Stimulated activated naive B cell treated with anti-CD40 and anti-IgM and Interleukin-4, amounts not matched to agents 10 μg/mL and 1 μg/mL and 100 μg/mL, for 72 hours (primary cell): Measurements from ENCODE around the gene XXYLT1.
"Not testable (repeated sequence)": the region's sequence is repeated elsewhere in the genome, so short reads cannot be mapped to it uniquely, and the experiment has no call there.

Experiments
- ATAC-seq, 2 donors: fragments of 150-1000 bp; cut with Tn5 transposase; replicated peaks; 2 replicates each; pipeline ENCODE4 v1.10.0; 2021; ENCODE audit warnings: moderate library complexity in 1 of 2
- DNase-seq: peaks from one replicate; pipeline ENCODE4 v3.0.0; 2021
- H3K27ac Mint-ChIP-seq: one replicate; pipeline ENCODE4 v1.8.0; 2022; ENCODE audit warnings: mild to moderate bottlenecking, mixed read lengths
- H3K27me3 Mint-ChIP-seq, 2 donors: one replicate each; pipeline ENCODE4 v1.8.0; 2022; ENCODE audit warnings: mixed read lengths in 2 of 2
- H3K36me3 Mint-ChIP-seq, 2 donors: one replicate each; pipeline ENCODE4 v1.8.0; 2022; ENCODE audit warnings: mixed read lengths in 2 of 2, mild to moderate bottlenecking in 1 of 2
- H3K4me1 Mint-ChIP-seq, 2 donors: one replicate each; pipeline ENCODE4 v1.8.0; 2022; ENCODE audit warnings: mixed read lengths in 2 of 2, mild to moderate bottlenecking in 1 of 2
- H3K4me3 Mint-ChIP-seq, 2 donors: one replicate each; pipeline ENCODE4 v1.8.0; 2022; ENCODE audit warnings: mild to moderate bottlenecking in 2 of 2, mixed read lengths in 2 of 2, moderate library complexity in 1 of 2
- H3K9me3 Mint-ChIP-seq, 2 donors: one replicate each; pipeline ENCODE4 v1.8.0; 2022; ENCODE audit warnings: mixed read lengths in 2 of 2, mild to moderate bottlenecking in 1 of 2

XXYLT1 gene

DNA sequence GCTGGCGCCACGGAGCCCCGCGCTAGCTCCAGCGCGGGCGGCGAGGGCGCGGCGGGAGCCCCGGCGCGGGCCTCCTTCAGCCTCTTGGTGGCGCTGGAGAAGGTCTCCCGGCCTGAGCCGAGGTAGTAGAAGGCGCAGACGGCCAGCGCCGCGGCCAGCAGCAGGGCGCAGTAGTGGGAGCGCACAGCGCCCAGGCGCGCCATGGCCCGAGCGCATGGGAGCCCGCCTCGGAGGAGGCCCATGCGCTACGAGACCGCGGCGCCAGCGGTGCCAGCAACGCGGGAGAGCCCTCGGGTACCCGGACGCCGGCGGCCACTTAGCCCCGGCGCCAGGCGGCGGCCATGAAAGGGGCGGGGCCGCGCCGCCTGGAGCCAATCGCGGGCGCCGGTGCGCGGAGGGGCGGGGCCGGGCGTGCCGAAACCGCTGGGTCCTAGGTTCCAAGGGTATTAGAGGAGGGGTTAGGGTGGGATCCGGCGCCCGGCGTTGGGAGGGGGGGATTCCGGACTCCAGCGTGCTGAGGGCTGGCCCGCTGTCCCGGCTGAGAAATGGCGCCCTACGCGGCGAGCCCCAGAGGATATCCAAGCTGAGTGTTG, at the start of gene XXYLT1:
Gene XXYLT1 (minus strand): TSS at position 343 of the 593 bp plus-strand sequence. CDS start 101 bp downstream, at position 242.
- ATAC-seq = peak; percentile 86 to 89
- Mint-ChIP-seq H3K27me3 (no peaks in the 10 kb centered on the region), H3K4me3 (peak within 1 kb of the TSS; percentile 89 to 91), H3K4me1 (peaks cover 16 to 27% of the 10 kb centered on the region in 2 donors), H3K9me3 (no peaks in the 10 kb centered on the region), H3K36me3 (peaks cover 10 to 13% of the 10 kb centered on the region in 2 donors), H3K27ac (peak within 1 kb of the TSS; percentile 93)
- DNase-seq = peak; percentile 85

GRCh38 chr3:195319060-195319459, 48.1 kb upstream of the XXYLT1 start:
- DNase-seq (no peak), ATAC-seq (no peak)
- H3K27me3 Mint-ChIP-seq = no peaks in the 10 kb centered on the region
- peaks cover 35 to 49% of the 10 kb centered on the region in 2 donors for H3K36me3 Mint-ChIP-seq
- no peaks in the 10 kb centered on the region for H3K4me1 Mint-ChIP-seq
- H3K9me3 Mint-ChIP-seq = peaks cover 6 to 11% of the 10 kb centered on the region in 2 donors
- no peak overlapping the region for H3K4me3 Mint-ChIP-seq
- no peak overlapping the region for H3K27ac Mint-ChIP-seq

GRCh38 chr3:195312714-195313113, 41.8 kb upstream of the XXYLT1 start:
- Mint-ChIP-seq H3K27me3 (no peaks in the 10 kb centered on the region), H3K9me3 (no peaks in the 10 kb centered on the region), H3K36me3 (no peaks in the 10 kb centered on the region), H3K4me3 (no peak overlapping the region), H3K27ac (no peak overlapping the region), H3K4me1 (no peaks in the 10 kb centered on the region)
- no peak for DNase-seq
- ATAC-seq = no peak

- DNase-seq (no peak), ATAC-seq (no peak)
- Mint-ChIP-seq H3K9me3 (no peaks in the 10 kb centered on the region), H3K27ac (no peak overlapping the region), H3K27me3 (no peaks in the 10 kb centered on the region), H3K4me1 (no peaks in the 10 kb centered on the region), H3K36me3 (peaks cover 10 to 16% of the 10 kb centered on the region in 2 donors), H3K4me3 (no peak overlapping the region)
These were observed 36.8 kb upstream of the XXYLT1 start for GRCh38 chr3:195307711-195308110.

GRCh38 chr3:195306369-195306768, 35.4 kb upstream of the XXYLT1 start:
- ATAC-seq (no peak), DNase-seq (no peak)
- no peaks in the 10 kb centered on the region for H3K4me1 Mint-ChIP-seq
- no peaks in the 10 kb centered on the region for H3K27me3 Mint-ChIP-seq
- peaks cover 10 to 21% of the 10 kb centered on the region in 2 donors for H3K36me3 Mint-ChIP-seq
- no peak overlapping the region for H3K4me3 Mint-ChIP-seq
- no peak overlapping the region for H3K27ac Mint-ChIP-seq
- H3K9me3 Mint-ChIP-seq = no peaks in the 10 kb centered on the region

DNA sequence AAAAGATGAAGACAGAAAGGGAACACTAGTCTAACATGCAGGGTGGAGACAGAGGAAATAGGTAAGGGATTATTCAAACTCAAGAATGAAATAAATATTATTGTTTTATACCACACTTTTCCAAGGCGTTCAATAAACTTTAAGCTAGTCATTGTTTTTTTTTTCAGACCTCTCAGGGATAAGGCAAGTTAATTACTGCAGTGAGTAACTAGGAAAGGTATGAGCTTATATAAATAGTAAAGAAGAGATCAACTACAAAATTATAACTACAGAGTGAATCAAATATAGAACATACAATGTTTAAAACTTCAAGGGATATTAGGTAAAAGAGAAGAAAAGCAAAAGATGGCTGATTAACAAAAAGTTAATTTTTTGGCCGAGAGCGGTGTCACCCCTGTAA, 31.5 kb upstream of the XXYLT1 start:
- H3K4me1 Mint-ChIP-seq = peaks cover 4 to 6% of the 10 kb centered on the region in 2 donors
- H3K27me3 Mint-ChIP-seq = no peaks in the 10 kb centered on the region
- no peak overlapping the region for H3K4me3 Mint-ChIP-seq
- DNase-seq (no peak), ATAC-seq (no peak)
- peaks cover 18 to 42% of the 10 kb centered on the region in 2 donors for H3K36me3 Mint-ChIP-seq
- H3K27ac Mint-ChIP-seq = no peak overlapping the region
- H3K9me3 Mint-ChIP-seq = no peaks in the 10 kb centered on the region

- DNase-seq (no peak), ATAC-seq (no peak)
- peaks cover 4 to 7% of the 10 kb centered on the region in 2 donors for H3K4me1 Mint-ChIP-seq
- H3K9me3 Mint-ChIP-seq = no peaks in the 10 kb centered on the region
- no peak overlapping the region for H3K4me3 Mint-ChIP-seq
- H3K27me3 Mint-ChIP-seq = no peaks in the 10 kb centered on the region
- peaks cover 20 to 40% of the 10 kb centered on the region in 2 donors for H3K36me3 Mint-ChIP-seq
- no peak overlapping the region for H3K27ac Mint-ChIP-seq
These were observed 26.5 kb upstream of the XXYLT1 start for GRCh38 chr3:195297446-195297845.

- no peak overlapping the region for H3K4me3 Mint-ChIP-seq
- H3K27ac Mint-ChIP-seq = no peak overlapping the region
- ATAC-seq (no peak), DNase-seq (no peak)
- H3K4me1 Mint-ChIP-seq = peaks cover 4 to 7% of the 10 kb centered on the region in 2 donors
- peaks cover 26 to 45% of the 10 kb centered on the region in 2 donors for H3K36me3 Mint-ChIP-seq
- H3K27me3 Mint-ChIP-seq = no peaks in the 10 kb centered on the region
- H3K9me3 Mint-ChIP-seq = no peaks in the 10 kb centered on the region
These were observed 25.7 kb upstream of the XXYLT1 start for GRCh38 chr3:195296662-195297061.

DNA sequence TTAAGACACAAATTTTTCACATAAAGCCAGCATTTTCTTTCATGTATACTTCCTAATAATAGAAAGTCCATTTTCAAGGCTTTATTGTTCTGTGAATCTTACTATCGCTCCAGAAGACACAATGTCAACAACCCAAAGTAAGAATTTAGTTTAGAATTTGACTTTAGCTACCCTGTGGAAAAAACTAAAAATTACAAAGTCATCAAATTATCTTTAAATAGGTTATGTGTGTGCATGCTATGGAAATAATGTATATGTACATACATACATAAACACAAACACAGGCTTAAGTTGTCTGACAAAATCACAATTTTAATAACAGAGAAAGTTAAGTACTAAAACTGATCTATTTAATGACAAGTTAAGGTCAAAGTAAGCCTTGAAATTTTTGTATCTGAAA, 20.2 kb upstream of the XXYLT1 start:
- H3K4me1 Mint-ChIP-seq = no peaks in the 10 kb centered on the region
- H3K27me3 Mint-ChIP-seq = no peaks in the 10 kb centered on the region
- no peak overlapping the region for H3K4me3 Mint-ChIP-seq
- ATAC-seq = no peak
- DNase-seq = no peak
- H3K9me3 Mint-ChIP-seq = no peaks in the 10 kb centered on the region
- H3K27ac Mint-ChIP-seq = no peak overlapping the region
- peaks cover 26 to 32% of the 10 kb centered on the region in 2 donors for H3K36me3 Mint-ChIP-seq

- peaks cover 26 to 32% of the 10 kb centered on the region in 2 donors for H3K36me3 Mint-ChIP-seq
- not testable (repeated sequence) for H3K9me3 Mint-ChIP-seq, H3K27me3 Mint-ChIP-seq, DNase-seq, H3K4me1 Mint-ChIP-seq, H3K4me3 Mint-ChIP-seq, ATAC-seq, H3K27ac Mint-ChIP-seq
These were observed 19.7 kb upstream of the XXYLT1 start for GRCh38 chr3:195290643-195291042.

- no peak overlapping the region for H3K4me3 Mint-ChIP-seq
- H3K27me3 Mint-ChIP-seq = no peaks in the 10 kb centered on the region
- ATAC-seq = no peak
- no peak for DNase-seq
- no peaks in the 10 kb centered on the region for H3K9me3 Mint-ChIP-seq
- peaks cover 0 to 2% of the 10 kb centered on the region in 2 donors for H3K4me1 Mint-ChIP-seq
- no peak overlapping the region for H3K27ac Mint-ChIP-seq
- peaks cover 8 to 20% of the 10 kb centered on the region in 2 donors for H3K36me3 Mint-ChIP-seq
These were observed 15.3 kb upstream of the XXYLT1 start for GRCh38 chr3:195286115-195286872.

- no peak overlapping the region for H3K27ac Mint-ChIP-seq
- peaks cover 8 to 20% of the 10 kb centered on the region in 2 donors for H3K36me3 Mint-ChIP-seq
- H3K27me3 Mint-ChIP-seq = no peaks in the 10 kb centered on the region
- DNase-seq (no peak), ATAC-seq (no peak)
- H3K4me3 Mint-ChIP-seq = no peak overlapping the region
- peaks cover 0 to 2% of the 10 kb centered on the region in 2 donors for H3K4me1 Mint-ChIP-seq
- H3K9me3 Mint-ChIP-seq = no peaks in the 10 kb centered on the region
These were observed 14.4 kb upstream of the XXYLT1 start for GRCh38 chr3:195285372-195285771.

GRCh38 chr3:195284842-195285241, 13.9 kb upstream of the XXYLT1 start:
- ATAC-seq (no peak), DNase-seq (no peak)
- H3K4me3 Mint-ChIP-seq = no peak overlapping the region
- H3K9me3 Mint-ChIP-seq = no peaks in the 10 kb centered on the region
- peaks cover 8 to 20% of the 10 kb centered on the region in 2 donors for H3K36me3 Mint-ChIP-seq
- H3K27me3 Mint-ChIP-seq = no peaks in the 10 kb centered on the region
- no peak overlapping the region for H3K27ac Mint-ChIP-seq
- peaks cover 0 to 2% of the 10 kb centered on the region in 2 donors for H3K4me1 Mint-ChIP-seq

- no peaks in the 10 kb centered on the region for H3K27me3 Mint-ChIP-seq
- H3K9me3 Mint-ChIP-seq = no peaks in the 10 kb centered on the region
- no peak overlapping the region for H3K4me3 Mint-ChIP-seq
- H3K27ac Mint-ChIP-seq = peak overlapping the region; percentile 25
- peaks cover 0 to 2% of the 10 kb centered on the region in 2 donors for H3K4me1 Mint-ChIP-seq
- ATAC-seq (no peak), DNase-seq (no peak)
- peaks cover 6 to 19% of the 10 kb centered on the region in 2 donors for H3K36me3 Mint-ChIP-seq
These were observed 12.0 kb upstream of the XXYLT1 start for GRCh38 chr3:195282961-195283360.
